ENCODE data around the gene EFNB2. TPM values are rescaled to one million over a fixed set of nuclear protein-coding genes. Genes with fewer than 3 reads are reported as not detected.

Gene EFNB2
- total RNA-seq, 1 experiment from 2014 or later, result 16.9 TPM

- H3K9me3 Mint-ChIP-seq (ENCODE audit: low read depth, unreplicated experiment), result no peaks in the 10 kb centered on the region
- H3K4me3 Mint-ChIP-seq (ENCODE audit: low read depth, unreplicated experiment), result no peak overlapping the region
- BruUV-seq (replicated peaks), result no TSS peak
- H3K36me3 Mint-ChIP-seq (ENCODE audit: insufficient read depth, unreplicated experiment), result no peaks in the 10 kb centered on the region
- DNase-seq, result no peak
- peak overlapping the region; percentile 41 for H3K27ac Mint-ChIP-seq (ENCODE audit: unreplicated experiment)
- CTCF ChIA-PET, result no interaction called here
- no peaks in the 10 kb centered on the region for H3K4me1 Mint-ChIP-seq (ENCODE audit: low read depth, unreplicated experiment)
- intact Hi-C loops (cut with micrococcal nuclease; ENCODE audit: unreplicated experiment), result no loop called here
- no peaks in the 10 kb centered on the region for H3K27me3 Mint-ChIP-seq (ENCODE audit: unreplicated experiment)
- TF ChIP-seq, protein P1, sequence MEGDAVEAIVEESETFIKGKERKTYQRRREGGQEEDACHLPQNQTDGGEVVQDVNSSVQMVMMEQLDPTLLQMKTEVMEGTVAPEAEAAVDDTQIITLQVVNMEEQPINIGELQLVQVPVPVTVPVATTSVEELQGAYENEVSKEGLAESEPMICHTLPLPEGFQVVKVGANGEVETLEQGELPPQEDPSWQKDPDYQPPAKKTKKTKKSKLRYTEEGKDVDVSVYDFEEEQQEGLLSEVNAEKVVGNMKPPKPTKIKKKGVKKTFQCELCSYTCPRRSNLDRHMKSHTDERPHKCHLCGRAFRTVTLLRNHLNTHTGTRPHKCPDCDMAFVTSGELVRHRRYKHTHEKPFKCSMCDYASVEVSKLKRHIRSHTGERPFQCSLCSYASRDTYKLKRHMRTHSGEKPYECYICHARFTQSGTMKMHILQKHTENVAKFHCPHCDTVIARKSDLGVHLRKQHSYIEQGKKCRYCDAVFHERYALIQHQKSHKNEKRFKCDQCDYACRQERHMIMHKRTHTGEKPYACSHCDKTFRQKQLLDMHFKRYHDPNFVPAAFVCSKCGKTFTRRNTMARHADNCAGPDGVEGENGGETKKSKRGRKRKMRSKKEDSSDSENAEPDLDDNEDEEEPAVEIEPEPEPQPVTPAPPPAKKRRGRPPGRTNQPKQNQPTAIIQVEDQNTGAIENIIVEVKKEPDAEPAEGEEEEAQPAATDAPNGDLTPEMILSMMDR (IDR thresholded peaks at IDR 0.05; ENCODE audit: unreplicated experiment), result no peak
Observed at GRCh38 chr13:106489849-106490568, 45.5 kb downstream of the EFNB2 start.

DNA sequence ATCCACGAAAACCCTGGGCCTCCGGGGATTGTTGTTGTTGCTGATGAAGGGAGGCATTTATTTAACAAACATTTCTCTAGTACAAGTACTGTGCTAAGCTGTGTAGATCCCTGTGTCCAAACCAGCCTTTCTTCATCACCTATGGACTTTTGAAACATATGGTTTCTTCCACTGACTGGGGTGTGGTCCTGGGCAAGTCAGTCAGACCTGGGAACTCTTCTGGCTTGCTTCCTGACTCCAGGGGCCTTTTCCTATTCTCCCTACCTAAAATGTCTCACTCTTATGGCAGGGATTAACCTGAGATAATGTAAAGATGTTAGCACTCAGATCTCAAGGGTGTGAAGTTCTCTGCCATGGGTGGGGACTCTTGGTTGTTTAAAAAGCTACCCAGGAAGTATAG lies 46.8 kb downstream of the EFNB2 start:
- H3K4me3 Mint-ChIP-seq (ENCODE audit: low read depth, unreplicated experiment), result no peak overlapping the region
- H3K4me1 Mint-ChIP-seq (ENCODE audit: low read depth, unreplicated experiment), result no peaks in the 10 kb centered on the region
- H3K27me3 Mint-ChIP-seq (ENCODE audit: unreplicated experiment), result no peaks in the 10 kb centered on the region
- CTCF ChIA-PET, result no interaction called here
- H3K9me3 Mint-ChIP-seq (ENCODE audit: low read depth, unreplicated experiment), result no peaks in the 10 kb centered on the region
- TF ChIP-seq, protein P1 (IDR thresholded peaks at IDR 0.05; ENCODE audit: unreplicated experiment), result no peak
- no peak for DNase-seq
- no TSS peak for BruUV-seq (replicated peaks)
- intact Hi-C loops (cut with micrococcal nuclease; ENCODE audit: unreplicated experiment), result no loop called here
- H3K27ac Mint-ChIP-seq (ENCODE audit: unreplicated experiment), result no peak overlapping the region
- no peaks in the 10 kb centered on the region for H3K36me3 Mint-ChIP-seq (ENCODE audit: insufficient read depth, unreplicated experiment)

GRCh38 chr13:106488076-106488475 lies 47.4 kb downstream of the EFNB2 start:
- Mint-ChIP-seq H3K27ac (ENCODE audit: unreplicated experiment) (no peak overlapping the region), H3K4me1 (ENCODE audit: low read depth, unreplicated experiment) (no peaks in the 10 kb centered on the region), H3K9me3 (ENCODE audit: low read depth, unreplicated experiment) (no peaks in the 10 kb centered on the region), H3K4me3 (ENCODE audit: low read depth, unreplicated experiment) (no peak overlapping the region), H3K36me3 (ENCODE audit: insufficient read depth, unreplicated experiment) (no peaks in the 10 kb centered on the region), H3K27me3 (ENCODE audit: unreplicated experiment) (no peaks in the 10 kb centered on the region)
- TF ChIP-seq, protein P1 (IDR thresholded peaks at IDR 0.05; ENCODE audit: unreplicated experiment), result no peak
- CTCF ChIA-PET, result interaction anchor here (0.7 kb wide), 1 partner anchor 13 kb away, joined by 3 read pairs; no protein-coding TSS in a partner anchor
- DNase-seq, result no peak
- intact Hi-C loops (cut with micrococcal nuclease; ENCODE audit: unreplicated experiment), result no loop called here
- BruUV-seq (replicated peaks), result no TSS peak

GRCh38 chr13:106487129-106487528 lies 48.3 kb downstream of the EFNB2 start:
- Mint-ChIP-seq H3K27ac (ENCODE audit: unreplicated experiment) (no peak overlapping the region), H3K27me3 (ENCODE audit: unreplicated experiment) (no peaks in the 10 kb centered on the region), H3K4me3 (ENCODE audit: low read depth, unreplicated experiment) (no peak overlapping the region), H3K36me3 (ENCODE audit: insufficient read depth, unreplicated experiment) (no peaks in the 10 kb centered on the region), H3K4me1 (ENCODE audit: low read depth, unreplicated experiment) (no peaks in the 10 kb centered on the region), H3K9me3 (ENCODE audit: low read depth, unreplicated experiment) (no peaks in the 10 kb centered on the region)
- TF ChIP-seq, protein P1 (IDR thresholded peaks at IDR 0.05; ENCODE audit: unreplicated experiment), result no peak
- intact Hi-C loops (cut with micrococcal nuclease; ENCODE audit: unreplicated experiment), result no loop called here
- BruUV-seq (replicated peaks), result no TSS peak
- CTCF ChIA-PET, result no interaction called here
- no peak for DNase-seq
